Endodermal cell (in vitro differentiated cells): ENCODE results near the gene MADCAM1. TPM values are rescaled to one million over a fixed set of nuclear protein-coding genes. Genes with fewer than 3 reads are reported as not detected.

ENCODE experiments used
- DNase-seq: peaks from one replicate; pipeline ENCODE4 v3.0.0-alpha.2; 2017
- H3K27ac ChIP-seq: 2 replicates; pipeline ENCODE4 v1.5.1; 2013; ENCODE audit warnings: mild to moderate bottlenecking, low read depth, low read length, moderate library complexity
- H3K27me3 ChIP-seq: 2 replicates; pipeline ENCODE4 v1.6.1; 2013; ENCODE audit warnings: mild to moderate bottlenecking, low read length, moderate library complexity; ENCODE audit not compliant: insufficient read depth, control insufficient read depth, poor library complexity, severe bottlenecking
- H3K36me3 ChIP-seq: 2 replicates; pipeline ENCODE4 v1.7.0; 2013; ENCODE audit warnings: mild to moderate bottlenecking, low read length, moderate library complexity; ENCODE audit not compliant: control insufficient read depth, insufficient read depth
- H3K4me1 ChIP-seq: one replicate; pipeline ENCODE4 v1.7.0; 2013; ENCODE audit warnings: low read length; ENCODE audit not compliant: control insufficient read depth, insufficient read depth
- H3K4me3 ChIP-seq: 2 replicates; pipeline ENCODE4 v1.5.1; 2013; ENCODE audit warnings: mild to moderate bottlenecking, low read length, moderate library complexity
- H3K9ac ChIP-seq: 2 replicates; pipeline ENCODE4 v1.6.1; 2013; ENCODE audit warnings: mild to moderate bottlenecking, low read length, moderate library complexity; ENCODE audit not compliant: poor library complexity, severe bottlenecking; ENCODE audit errors: extremely low read depth
- H3K9me3 ChIP-seq: 2 replicates; pipeline ENCODE4 v1.6.1; 2013; ENCODE audit warnings: mild to moderate bottlenecking, low read length, moderate library complexity; ENCODE audit not compliant: control insufficient read depth
- H3K27ac Mint-ChIP-seq: 2 replicates; pipeline ENCODE4 v1.8.0; 2020; ENCODE audit warnings: mixed read lengths
- H3K27me3 Mint-ChIP-seq: 2 replicates; pipeline ENCODE4 v1.8.0; 2021; ENCODE audit warnings: mild to moderate bottlenecking, mixed read lengths; ENCODE audit not compliant: insufficient read depth
- H3K36me3 Mint-ChIP-seq: 2 replicates; pipeline ENCODE4 v1.8.0; 2020; ENCODE audit warnings: low read depth, mixed read lengths
- H3K4me1 Mint-ChIP-seq: 2 replicates; pipeline ENCODE4 v1.8.0; 2020; ENCODE audit warnings: mixed read lengths
- H3K4me3 Mint-ChIP-seq: 2 replicates; pipeline ENCODE4 v1.8.0; 2020; ENCODE audit warnings: mild to moderate bottlenecking, moderate library complexity, mixed read lengths
- H3K9me3 Mint-ChIP-seq: 2 replicates; pipeline ENCODE4 v1.8.0; 2020; ENCODE audit warnings: mild to moderate bottlenecking, mixed read lengths
- WGBS, 2 experiments: methylation state at CpG; one replicate each; pipeline versions ENCODE4 v1.1.5 to v1.1.7; 2013; ENCODE audit warnings: missing lambda C conversion rate in 2 of 2, mixed read lengths in 1 of 2; ENCODE audit not compliant: insufficient coverage in 1 of 2, insufficient read length in 1 of 2; 5-methylcytosine and 5-hydroxymethylcytosine counted together
- total RNA-seq, 2 donors: library from RNA; stranded (reverse); fragmentation: NEBNext Ultra II Directional in 1 of 2; extraction: Animal tissue kit (Norgen Biotek cat#: 25700) in 1 of 2; gene quantifications; 2 replicates in 1 of 2; 3 replicates in 1 of 2; pipeline ENCODE4 v1.2.1, GENCODE V29; 2021
- TF ChIP-seq, protein P1 (sequence below): fragments of 200-600 bp; sonication (generic); conservative IDR thresholded peaks from 2 replicates; pipeline ENCODE4 v1.5.0; 2021; ENCODE audit warnings: antibody characterized with exemption, mild to moderate bottlenecking

Gene MADCAM1
- total RNA-seq, 2 donors from 2014 or later = 0.46 to 1.5 TPM

DNA sequence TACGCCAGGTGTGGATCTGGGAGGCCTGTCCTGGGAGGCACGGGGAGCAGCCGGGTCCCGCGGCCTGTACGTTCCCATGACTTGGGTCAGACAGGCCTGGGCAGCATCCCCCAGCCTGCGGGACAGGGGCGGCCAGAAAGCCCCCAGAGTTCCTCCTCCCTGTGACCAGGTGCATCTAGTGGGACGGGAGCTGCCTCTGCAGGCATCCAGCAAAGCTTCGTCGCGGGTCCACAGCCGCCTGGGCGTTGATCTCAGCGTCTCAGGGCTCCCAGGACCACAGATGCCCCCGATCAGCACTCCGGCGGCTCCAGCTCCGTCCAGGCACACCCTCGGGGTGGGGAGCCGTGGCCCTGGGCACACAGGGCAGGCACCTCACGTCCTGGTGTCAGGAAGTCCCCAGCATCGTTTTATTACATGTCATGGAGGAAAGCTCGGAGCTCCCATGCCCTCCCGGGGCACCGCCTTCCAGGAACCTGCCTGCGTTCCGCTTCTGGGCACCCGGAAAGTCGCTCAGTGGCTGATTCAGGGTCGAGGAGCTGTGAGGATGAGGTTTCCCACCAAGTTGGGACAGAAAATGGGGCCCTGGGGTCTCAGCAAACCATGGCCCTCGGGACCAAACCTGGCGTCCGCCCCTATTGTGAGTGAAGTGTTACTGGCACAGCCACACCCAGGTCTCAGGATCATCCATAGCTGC, 46.0 kb downstream of the MADCAM1 start:
- Mint-ChIP-seq H3K4me1 (no peaks in the 10 kb centered on the region), H3K36me3 (peaks cover 19% of the 10 kb centered on the region), H3K27ac (no peak overlapping the region), H3K4me3 (no peak overlapping the region), H3K9me3 (no peaks in the 10 kb centered on the region), H3K27me3 (no peaks in the 10 kb centered on the region)
- no peak overlapping the region for H3K9ac ChIP-seq
- TF ChIP-seq, protein P1, sequence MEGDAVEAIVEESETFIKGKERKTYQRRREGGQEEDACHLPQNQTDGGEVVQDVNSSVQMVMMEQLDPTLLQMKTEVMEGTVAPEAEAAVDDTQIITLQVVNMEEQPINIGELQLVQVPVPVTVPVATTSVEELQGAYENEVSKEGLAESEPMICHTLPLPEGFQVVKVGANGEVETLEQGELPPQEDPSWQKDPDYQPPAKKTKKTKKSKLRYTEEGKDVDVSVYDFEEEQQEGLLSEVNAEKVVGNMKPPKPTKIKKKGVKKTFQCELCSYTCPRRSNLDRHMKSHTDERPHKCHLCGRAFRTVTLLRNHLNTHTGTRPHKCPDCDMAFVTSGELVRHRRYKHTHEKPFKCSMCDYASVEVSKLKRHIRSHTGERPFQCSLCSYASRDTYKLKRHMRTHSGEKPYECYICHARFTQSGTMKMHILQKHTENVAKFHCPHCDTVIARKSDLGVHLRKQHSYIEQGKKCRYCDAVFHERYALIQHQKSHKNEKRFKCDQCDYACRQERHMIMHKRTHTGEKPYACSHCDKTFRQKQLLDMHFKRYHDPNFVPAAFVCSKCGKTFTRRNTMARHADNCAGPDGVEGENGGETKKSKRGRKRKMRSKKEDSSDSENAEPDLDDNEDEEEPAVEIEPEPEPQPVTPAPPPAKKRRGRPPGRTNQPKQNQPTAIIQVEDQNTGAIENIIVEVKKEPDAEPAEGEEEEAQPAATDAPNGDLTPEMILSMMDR = no peak
- no peak overlapping the region for H3K27ac ChIP-seq
- H3K27me3 ChIP-seq = no peaks in the 10 kb centered on the region
- peaks cover 6% of the 10 kb centered on the region for H3K36me3 ChIP-seq
- WGBS, 2 experiments = 93% methylated on average over 27 to 34 of the region's 34 CpGs
- H3K4me3 ChIP-seq = no peak overlapping the region
- H3K9me3 ChIP-seq = no peaks in the 10 kb centered on the region
- no peaks in the 10 kb centered on the region for H3K4me1 ChIP-seq
- DNase-seq = peak; percentile 42

DNA sequence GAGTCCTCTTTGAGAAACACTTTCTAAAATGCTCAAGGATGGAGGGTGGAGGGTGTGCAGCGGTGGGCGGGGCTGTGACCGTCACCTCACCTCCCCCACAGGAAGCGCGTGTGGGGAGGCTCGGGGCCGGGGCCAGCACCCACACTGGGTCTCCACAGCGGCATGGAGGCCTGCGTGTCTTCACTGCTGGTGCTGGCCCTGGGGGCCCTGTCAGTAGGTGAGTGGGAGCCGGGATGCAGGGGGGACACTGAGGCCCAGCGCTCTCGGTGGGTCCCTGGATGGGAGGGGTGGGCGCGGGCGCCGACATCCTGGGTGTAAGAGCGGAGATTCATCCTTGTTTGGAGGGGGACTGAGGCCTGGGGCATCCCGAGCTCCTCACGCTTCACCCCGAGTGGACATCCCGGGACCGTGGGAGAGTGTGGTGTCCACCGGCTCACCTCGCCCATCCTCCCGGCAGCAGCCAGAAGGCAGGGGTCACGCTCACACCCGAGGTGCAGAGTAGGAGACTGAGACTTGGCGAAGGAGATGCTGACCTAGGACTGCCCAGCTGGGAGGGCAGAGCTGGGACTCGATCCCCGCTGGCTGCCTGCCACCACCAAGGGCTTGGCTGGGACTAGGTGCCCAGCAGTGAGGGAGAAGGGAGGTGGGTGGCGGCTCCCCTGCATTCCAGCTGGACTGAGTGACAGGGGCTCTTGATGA, 47.8 kb downstream of the MADCAM1 start, which contains the start of gene GZMM:
GZMM (plus strand) TSS at position 144 of the 699 bp plus-strand sequence; CDS start at position 163, 19 bp downstream.
- no peaks in the 10 kb centered on the region for H3K27me3 ChIP-seq
- Mint-ChIP-seq H3K36me3 (peaks cover 6% of the 10 kb centered on the region), H3K27ac (peak within 1 kb of the TSS; percentile 24), H3K27me3 (no peaks in the 10 kb centered on the region), H3K9me3 (no peaks in the 10 kb centered on the region), H3K4me3 (no peak within 1 kb of the TSS), H3K4me1 (no peaks in the 10 kb centered on the region)
- TF ChIP-seq, protein P1 = no peak
- H3K4me1 ChIP-seq = no peaks in the 10 kb centered on the region
- peak; percentile 39 for DNase-seq
- no peak within 1 kb of the TSS for H3K27ac ChIP-seq
- H3K4me3 ChIP-seq = no peak within 1 kb of the TSS
- no peaks in the 10 kb centered on the region for H3K36me3 ChIP-seq
- H3K9ac ChIP-seq = no peak within 1 kb of the TSS
- H3K9me3 ChIP-seq = no peaks in the 10 kb centered on the region
- WGBS, 2 experiments = 90 to 92% methylated on average over 20 to 31 of the region's 31 CpGs

DNA sequence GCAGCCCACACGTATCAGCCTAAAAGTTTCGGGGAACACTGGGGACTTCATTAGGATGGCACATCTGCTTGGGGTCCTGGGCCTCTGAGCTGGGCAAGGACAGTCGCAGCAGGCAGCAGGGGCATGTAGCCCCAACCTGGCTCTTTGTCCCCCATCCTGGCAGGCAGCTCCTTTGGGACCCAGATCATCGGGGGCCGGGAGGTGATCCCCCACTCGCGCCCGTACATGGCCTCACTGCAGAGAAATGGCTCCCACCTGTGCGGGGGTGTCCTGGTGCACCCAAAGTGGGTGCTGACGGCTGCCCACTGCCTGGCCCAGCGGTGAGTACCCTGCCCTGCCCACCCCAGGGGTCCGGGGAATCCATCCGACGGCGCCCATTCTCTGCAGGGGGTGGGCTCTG, 50.8 kb downstream of the MADCAM1 start:
- no peaks in the 10 kb centered on the region for H3K4me1 Mint-ChIP-seq
- TF ChIP-seq, protein P1 = no peak
- H3K4me3 Mint-ChIP-seq = no peak overlapping the region
- H3K36me3 ChIP-seq = no peaks in the 10 kb centered on the region
- no peaks in the 10 kb centered on the region for H3K9me3 ChIP-seq
- no peak overlapping the region for H3K9ac ChIP-seq
- no peak overlapping the region for H3K4me3 ChIP-seq
- no peaks in the 10 kb centered on the region for H3K9me3 Mint-ChIP-seq
- no peaks in the 10 kb centered on the region for H3K27me3 ChIP-seq
- DNase-seq = no peak
- no peak overlapping the region for H3K27ac Mint-ChIP-seq
- H3K27ac ChIP-seq = no peak overlapping the region
- peaks cover 4% of the 10 kb centered on the region for H3K27me3 Mint-ChIP-seq
- H3K36me3 Mint-ChIP-seq = peaks cover 6% of the 10 kb centered on the region
- 91 to 95% methylated on average over 11 to 15 of the region's 15 CpGs for WGBS, 2 experiments
- H3K4me1 ChIP-seq = no peaks in the 10 kb centered on the region
